HG02588 (cell line): ENCODE results near the gene SERINC5.
A peak's percentile ranks its signal among the peaks of the same experiment; 100 is the strongest.
"Not testable (repeated sequence)": the region's sequence is repeated elsewhere in the genome, so short reads cannot be mapped to it uniquely, and the experiment has no call there.

Experiments used
- ATAC-seq: cut with Tn5 transposase; IDR thresholded peaks from one replicate; pipeline ENCODE4 v1.9.1; 2021; ENCODE audit warnings: mild to moderate bottlenecking, moderate library complexity; ENCODE audit not compliant: unreplicated experiment

SERINC5 gene

DNA sequence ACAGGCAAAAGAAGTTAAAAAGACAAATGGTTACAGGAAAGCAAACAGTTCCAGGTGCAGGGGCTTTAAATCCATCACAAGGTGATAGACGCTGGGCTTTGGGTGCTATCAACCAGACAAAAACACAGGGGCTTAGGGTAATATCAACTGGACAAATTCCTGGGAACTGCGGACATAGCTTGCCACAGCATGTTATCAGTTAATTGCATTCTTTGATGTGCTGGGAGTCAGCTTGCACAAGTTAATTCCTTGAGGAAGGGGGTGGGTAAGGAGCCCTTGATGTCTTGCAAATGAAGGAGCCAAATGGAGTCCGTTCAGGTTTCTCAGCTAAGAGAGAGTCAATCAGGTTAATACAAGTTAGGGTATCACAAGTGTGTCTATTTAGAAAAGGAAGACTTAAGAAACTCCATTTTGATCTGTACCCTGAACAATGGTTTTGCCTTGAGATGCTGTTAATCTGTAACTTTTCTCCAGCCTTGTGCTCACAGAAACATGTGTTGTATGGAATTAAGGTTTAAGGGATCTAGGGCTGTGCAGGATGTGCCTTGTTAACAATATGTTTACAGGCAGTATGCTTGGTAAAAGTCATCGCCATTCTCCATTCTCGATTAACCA lies 144.4 kb downstream of the SERINC5 start:
- ATAC-seq, result not testable (repeated sequence)

DNA sequence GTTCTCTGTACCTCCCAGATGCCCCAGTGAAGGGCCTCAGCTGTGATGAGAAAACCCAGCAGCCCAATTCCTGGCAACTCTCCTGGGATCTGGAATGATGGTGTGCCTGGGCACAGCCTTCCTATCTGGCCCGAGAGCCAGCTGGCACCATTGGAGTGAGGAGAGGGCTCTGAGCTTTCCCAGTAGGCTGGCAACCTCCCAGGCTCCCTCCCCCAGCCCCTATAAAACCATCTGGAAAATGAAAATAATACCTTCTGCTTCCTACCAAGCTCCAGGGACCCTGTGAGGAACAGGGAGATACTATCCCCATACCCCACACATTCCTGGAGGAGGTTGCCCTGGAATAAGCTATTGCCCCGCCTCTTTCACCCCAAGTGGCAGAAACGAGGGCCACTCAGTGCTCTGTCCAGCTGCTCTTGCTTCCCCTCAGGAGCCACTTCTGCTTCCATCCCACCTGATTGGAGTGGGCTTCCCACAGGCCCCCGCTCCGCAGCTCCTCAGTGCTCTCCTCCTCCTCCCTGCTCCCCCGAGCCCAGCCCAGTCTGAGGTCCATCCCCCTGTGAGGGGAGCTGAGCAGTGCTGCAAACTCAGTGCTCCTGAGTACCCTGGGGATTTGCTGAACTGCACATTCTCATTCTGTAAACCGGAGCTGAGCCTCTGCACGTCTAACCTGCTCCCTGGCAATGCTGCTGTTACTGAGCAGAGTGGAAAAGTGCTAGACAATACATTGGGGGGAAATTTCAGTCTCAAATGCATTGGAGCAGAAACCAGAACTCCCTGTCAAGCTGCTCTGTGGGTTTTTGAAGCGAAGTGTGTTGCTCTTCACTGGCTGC lies 146.0 kb downstream of the SERINC5 start:
- no peak for ATAC-seq

DNA sequence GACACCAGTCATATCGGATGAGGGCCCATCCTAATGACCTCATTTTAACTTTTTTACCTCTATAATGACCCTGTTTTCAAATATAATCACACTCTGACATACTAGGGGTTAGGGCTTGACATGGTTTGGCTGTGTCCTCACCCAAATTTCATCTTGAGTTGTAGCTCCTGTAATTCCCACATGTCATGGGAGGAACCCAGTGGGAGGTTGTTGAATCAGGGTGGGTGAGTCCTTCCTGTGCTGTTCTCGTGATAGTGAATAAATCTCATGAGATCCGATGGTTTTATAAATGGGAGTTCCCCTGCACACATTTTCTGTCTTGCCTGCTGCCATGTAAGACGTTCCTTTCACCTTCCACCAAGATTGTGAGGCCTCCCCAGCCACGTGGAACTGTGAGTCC lies 148.9 kb downstream of the SERINC5 start:
- no peak for ATAC-seq

DNA sequence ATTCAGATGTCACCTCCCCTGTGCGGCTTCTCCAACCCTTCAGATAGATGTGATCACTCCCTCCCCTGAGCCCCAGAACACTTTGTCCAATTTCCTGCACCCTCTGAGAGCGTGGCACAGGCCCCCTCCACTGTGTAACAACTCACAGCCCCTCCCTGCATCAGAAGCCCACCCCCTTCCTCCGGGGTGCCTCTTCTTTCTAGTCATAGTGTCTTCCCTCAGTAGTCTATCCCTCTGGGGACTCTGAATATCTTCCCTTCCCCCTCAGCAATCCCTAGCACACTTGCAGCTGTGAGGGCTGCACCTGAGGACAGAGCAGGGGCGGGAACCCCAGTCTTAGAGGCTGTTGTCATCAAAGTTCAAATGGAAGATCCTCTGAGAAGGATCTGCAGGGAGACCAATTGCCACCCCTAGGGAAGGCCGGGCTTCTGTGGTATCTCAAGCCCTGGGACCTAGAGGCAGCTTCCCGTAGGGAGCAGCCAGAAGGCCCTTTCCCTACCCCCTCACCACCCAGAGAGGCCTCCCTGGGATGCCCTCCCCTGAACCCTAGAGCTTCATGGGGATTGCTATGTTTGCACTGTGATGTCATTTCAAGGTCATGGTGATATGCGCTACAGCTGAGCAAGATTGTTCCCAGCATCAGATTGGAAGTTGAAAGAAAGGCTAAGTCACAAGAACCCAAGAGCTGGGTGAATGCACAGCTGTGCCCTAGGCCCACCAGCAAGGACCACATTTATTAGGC lies 150.0 kb downstream of the SERINC5 start:
- no peak for ATAC-seq

DNA sequence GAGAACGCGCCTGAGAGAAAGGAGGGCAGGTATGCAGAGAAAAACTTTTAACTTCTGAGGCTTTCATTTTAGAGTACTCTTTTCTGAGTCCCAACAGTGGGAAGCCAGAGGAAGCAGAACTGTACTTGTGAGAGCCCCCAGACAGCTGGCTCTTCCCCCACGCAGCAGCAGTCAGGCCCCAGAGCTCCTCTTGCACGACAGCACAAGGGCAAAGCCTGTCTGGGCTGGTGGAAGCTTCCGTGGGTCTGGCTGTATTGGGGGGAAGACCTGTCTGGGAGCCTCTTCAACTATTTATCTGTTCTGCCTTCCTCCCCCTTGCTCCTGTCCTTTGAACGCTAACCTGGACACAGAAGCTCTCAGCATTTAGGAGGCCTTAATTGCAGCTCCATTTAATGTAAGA lies 152.5 kb downstream of the SERINC5 start:
- ATAC-seq, result no peak

DNA sequence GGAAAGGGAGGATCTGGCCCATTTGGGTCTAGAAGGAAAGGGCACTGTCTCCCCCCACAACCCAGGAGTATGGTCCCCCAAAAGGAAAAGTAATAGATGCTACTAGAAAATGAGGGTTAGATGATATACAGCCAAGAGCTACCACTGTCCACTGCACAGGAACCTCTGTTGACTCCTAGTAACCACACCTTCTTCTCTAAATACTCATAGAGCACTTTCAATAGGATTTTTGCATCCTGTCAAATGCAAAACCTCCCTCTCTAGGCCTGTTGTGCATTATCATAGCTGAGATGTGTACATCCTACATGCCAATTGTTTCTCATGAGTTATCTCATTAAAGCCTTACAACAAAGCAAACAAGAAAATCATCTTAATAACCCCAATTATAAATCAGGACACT lies 153.9 kb downstream of the SERINC5 start:
- no peak for ATAC-seq

DNA sequence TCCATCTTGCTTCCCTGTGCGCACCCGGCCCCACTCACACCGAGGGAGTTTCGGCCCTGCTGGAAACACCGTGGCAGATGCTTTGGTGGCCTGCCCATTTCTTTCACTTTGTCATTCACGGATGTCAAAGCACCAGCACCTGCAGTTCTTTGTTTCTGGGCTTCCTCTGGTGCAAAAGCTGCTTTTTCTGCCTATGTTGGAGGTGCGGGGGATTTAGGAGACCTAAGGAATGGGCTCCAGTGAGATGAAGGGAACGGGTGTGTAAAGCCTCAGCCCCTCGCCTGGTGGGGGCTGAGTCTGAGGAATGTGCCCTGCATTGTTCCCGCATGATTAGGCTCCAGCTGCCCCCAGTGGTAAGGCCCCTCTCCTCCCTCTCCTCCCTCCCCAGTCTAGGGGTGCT lies 158.4 kb downstream of the SERINC5 start:
- no peak for ATAC-seq

DNA sequence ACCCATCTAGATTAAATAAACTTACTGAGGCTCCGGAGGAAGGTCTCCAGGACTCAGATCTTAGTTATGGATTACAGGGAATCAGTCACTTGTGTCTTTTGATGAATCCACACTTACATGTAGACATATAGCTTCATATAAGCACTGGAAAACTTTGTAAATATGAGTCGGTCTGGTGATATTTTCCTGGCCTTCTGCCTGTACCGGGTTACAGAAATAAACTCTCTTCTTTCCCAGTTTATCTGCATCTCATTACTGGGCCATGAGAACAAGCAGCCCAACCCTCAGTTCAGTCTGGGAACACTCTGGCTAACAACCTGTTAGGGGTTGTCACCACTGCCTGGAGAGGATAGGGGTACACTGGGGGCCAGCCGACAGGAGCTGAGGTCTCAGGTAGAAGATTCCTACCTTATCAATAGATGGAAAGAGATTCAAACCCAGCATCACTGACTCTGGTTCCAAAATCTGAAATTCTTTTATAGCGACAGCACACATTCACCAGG lies 161.6 kb downstream of the SERINC5 start:
- no peak for ATAC-seq

DNA sequence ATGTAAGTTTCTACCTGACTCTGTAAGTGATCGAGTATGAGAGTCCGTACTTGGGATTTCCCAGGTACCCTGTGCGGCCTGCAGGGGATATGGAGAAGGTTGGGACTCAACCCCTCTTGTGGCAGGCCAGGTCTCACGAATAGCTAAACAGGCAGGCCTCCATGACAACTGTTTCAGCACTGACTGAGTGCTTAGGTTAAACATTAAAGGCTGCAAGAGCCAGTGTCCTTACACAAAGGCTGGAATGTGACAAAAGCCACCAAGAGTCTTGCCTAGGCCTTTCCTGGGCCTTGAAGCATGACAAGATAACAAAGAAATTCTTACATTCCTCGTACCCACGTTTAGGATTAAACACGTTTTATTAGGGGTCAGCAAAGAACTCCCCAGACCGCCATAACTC lies 162.1 kb downstream of the SERINC5 start:
- ATAC-seq, result no peak

DNA sequence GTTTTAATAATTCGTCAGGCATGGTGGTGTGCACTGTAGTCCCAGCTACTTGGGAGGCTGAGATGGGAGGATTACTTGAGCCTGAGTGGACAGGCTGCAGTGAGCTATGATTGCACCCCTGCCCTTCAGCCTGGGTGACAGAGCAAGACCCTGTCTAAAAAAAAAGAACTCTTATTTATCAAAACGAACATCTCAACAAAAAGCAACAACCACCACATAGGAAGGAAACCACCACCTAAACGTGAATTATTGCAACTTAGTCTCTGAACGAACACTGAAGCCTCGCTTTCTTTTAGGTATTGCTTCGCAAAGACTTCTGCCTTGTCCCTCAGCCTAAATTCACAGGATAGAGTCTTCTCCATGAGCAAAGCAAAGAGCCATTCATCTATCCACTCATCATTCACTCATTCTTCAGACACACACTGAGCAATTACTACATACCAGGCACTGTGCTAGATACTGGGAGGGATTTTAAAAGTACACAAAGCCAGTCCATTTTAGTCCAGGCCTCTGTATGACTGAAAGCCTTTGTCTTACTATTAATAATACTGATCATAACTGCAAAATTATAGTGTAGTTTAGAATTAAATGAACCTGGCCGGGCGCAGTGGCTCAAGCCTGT lies 163.3 kb downstream of the SERINC5 start:
- no peak for ATAC-seq

DNA sequence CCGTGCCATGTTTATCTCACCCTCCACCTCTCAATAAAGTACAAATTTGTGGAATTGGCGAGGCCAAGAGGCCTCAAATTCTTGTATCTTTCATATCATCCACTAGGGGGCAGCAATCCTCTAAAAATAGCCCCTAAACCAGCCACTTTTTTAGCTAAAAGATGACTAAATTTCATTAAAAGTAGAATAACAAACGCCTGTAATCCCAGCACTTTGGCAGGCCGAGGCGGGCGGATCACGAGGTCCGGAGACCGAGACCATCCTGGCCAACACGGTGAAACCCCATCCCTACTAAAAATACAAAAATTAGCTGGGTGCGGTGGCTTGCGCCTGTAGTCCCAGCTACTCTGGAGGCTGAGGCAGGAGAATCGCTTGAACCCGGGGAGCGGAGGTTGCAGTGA lies 164.1 kb downstream of the SERINC5 start:
- ATAC-seq, result not testable (repeated sequence)

DNA sequence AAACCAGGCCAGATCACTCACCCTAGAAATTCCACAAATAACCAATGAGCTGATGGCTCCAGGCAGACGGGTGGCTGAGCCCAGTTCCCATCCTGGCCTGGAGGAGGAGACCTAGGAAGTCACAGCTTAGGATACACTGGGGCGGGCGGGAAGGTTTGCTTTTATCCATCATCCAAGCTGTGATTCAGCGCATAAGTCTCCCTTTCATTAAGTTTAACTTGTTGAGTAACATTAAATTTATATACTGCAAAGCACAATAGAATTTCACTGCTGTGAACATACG lies 165.0 kb downstream of the SERINC5 start:
- no peak for ATAC-seq

DNA sequence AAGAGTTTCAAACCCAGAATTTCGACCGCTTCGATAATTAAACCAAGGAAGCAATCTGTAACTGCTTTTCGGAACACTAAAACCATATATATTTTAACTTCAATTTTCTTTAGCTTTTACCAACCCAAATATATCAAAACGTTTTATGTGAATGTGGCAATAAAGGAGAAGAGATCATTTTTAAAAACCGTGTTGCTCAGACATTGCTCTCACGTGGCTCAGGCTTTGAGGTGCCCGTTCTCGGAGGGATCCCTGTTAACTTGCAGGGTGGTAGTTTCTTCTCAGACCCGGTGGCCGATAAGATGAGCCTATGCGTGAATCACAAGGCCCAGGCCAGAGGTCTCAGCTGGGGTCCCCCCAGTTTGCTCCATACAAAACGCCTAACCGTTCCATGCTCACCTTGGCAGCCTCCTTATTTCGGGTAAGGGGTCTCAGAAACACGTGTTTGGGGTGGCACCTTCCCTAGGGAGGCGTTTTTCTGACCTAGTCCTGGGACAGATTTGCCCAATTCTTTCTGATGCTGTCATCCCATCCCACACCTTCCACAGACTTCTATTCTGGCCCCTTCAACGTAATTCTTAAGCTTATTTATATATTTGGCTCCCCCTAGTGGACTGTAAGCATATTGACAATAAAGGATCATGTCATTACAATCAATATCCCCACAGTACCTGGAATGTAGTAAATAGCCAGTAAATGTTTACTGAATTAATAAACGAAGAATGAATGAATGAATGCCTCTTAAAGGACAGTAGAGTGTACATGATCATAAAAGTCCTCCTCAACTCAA lies 172.6 kb downstream of the SERINC5 start:
- peak; percentile 55 for ATAC-seq

DNA sequence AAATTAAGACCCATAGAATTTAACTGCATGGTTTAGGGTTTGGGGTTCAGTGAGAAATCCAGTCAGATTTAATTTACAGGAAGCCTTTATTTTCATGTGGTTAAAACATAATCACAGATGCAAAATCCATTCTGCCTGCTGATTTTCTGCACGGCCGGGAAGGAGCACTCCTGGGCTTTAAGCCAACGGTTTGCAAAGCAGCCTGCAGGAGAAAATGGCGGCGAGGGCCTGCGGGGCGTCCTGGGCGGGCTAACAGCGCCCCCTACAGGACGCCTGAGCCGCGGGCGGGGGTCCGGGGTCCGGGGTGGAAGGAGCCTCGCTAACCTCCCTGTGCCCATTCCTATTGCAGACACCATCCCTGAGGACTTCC lies 173.1 kb downstream of the SERINC5 start:
- ATAC-seq, result no peak

DNA sequence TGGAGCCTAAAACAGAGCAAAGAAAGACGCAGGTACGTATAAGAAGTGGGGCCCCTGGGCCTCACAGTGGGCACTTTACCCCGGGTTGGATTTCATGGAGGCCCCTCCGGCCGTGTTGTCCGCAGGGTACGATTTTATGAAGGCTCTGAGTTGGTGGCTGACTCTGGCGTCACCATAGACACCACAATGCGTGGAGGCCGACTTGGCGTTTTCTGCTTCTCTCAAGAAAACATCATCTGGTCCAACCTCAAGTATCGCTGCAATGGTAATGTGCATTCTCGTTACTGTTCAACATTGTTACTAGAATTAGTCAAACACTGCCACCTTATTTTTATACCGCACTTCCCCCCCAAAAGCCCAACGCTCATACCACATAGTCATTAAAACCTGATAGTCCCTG lies 173.6 kb downstream of the SERINC5 start:
- no peak for ATAC-seq

DNA sequence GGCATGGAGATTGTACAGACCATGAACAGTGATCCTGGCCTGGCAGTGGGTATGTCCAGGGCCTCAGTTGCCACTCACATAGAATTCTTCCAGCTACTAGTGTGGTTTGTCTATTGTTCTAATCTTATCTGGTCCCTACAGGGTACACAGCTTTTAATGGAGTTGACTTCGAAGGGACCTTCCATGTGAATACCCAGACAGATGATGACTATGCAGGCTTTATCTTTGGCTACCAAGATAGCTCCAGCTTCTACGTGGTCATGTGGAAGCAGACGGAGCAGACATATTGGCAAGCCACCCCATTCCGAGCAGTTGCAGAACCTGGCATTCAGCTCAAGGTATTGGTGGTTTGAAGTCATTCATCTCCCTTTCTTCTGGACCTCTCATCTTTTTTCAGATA lies 176.9 kb downstream of the SERINC5 start:
- ATAC-seq, result no peak

DNA sequence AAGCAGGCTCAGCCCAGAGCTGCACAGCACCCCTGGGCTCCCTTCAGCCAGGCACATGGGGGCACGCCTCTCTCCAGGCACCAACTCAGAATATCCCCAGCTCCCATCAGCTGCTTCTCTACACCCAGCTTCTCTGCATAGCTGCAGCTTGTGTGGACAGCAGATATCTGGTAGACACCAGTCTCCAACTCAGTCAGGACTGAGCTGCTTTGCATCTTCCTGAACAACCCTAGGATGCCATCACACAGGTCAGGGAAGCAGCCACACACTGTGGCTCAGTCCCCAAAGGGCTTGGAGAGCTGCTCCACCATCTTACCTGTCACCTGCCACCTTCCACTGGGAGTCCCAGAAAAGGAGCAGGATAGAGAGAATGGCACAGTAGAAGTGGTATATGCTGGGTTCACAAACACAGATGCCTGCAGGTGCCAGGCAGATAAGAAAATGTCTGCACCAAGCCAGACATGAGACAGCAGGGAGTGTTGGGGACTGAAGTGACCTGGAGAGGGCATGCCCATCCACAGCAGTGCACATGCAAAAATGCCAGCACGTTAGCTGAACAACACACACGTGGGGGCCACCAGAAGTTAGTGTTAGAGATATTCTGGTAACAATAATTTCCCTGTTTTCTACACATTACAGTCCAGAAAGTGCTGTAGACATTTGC lies 178.7 kb downstream of the SERINC5 start:
- no peak for ATAC-seq

DNA sequence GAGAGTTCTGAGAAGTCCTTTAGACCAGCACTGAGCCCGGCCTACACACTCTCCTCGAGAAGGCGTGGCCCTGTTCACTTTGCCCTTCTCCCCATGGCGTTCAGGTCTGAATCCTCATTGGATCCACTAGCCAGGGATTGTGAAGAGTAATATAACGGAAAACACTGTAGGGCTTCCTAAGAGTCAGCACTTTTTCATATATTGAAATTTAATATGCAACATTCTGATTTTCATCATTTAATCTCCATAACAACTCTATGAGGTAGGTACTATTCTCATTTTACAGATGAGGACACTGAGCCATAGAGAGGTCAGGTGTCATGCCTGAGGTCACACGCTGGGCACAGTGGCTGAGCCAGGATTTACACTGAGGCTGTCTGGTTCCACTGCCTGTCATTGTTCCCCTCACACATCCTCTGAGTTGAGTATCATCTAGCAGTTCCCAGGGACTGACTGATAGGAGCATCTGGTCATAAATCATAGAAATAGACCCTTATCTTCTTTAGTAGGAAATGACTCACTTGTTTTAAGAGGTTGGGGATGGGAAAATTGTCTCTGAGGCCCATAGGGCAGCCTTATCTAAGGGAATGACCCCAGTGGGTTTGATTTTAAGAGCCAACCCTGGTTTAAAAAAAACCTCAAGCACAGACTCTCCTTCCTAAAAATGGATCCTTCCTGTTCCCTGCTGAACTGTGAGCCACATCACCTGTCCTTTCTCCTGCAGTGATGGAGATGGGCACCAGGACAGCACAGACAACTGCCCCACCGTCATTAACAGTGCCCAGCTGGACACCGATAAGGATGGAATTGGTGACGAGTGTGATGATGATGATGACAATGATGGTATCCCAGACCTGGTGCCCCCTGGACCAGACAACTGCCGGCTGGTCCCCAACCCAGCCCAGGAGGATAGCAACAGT lies 179.5 kb downstream of the SERINC5 start:
- no peak for ATAC-seq
